ENCODE data around the gene MMP7. TPM values are rescaled to one million over a fixed set of nuclear protein-coding genes. Genes with fewer than 3 reads are reported as not detected.

Gene MMP7
- total and polyA plus RNA-seq, 12 donors = 0.10 to 3.4 TPM; not detected in 10

DNA sequence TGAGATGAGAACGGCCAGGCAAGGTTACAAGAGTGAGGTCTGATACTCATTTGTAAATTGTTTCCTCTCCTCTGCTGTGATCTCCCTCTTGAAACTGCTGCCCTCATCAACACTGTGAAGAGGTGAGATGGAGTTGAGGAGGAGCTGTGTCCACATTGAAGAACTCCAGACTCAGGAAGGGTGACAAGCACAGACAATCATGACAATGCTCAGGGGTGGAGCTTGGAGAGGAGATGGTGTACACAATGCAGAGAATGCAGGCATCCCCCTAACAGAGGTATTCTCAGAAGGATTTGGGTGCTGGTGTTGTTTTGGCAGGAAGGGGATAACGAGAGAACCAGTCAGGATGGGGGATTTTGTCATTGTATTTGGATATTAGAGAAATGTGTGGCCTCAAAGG is 21.5 kb upstream of the MMP7 start:
- no peak for DNase-seq

DNA sequence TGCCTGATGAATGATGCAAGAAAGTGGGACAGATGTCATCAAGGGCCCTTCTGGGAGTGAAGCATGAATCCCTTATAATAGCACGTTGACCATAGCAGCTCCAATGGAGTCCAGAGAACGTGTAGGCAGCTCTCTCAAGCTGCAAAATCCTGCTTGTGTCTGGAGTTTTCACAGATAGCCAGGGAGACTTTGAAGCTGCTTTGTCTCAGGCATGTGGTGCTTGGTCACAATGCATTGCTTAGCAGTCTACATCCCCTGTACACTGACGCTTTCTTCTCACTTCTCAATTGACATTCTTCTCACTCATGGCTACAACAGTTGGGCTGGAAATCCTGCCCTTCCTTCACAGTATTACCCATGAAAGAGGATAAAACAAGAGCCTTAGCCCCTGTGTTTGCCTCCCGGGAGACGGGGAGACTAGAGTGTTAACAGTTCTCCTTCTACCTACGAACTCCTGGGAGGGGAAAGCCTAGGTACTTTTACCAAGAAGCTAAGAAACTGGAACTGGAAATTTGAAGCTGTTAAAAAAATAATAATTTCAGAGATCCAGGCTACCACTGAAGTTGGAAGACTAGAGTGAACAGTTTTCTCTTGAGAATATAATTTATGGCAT is 20.7 kb upstream of the MMP7 start:
- H3K4me1 ChIP-seq = peaks cover 0 to 10% (median 0%) of the 10 kb centered on the region in 9 donors
- WGBS, 2 donors = 42 to 59% methylated on average over 6 of the region's 6 CpGs
- no peak overlapping the region for H3K27ac ChIP-seq
- TF ChIP-seq, protein P1, sequence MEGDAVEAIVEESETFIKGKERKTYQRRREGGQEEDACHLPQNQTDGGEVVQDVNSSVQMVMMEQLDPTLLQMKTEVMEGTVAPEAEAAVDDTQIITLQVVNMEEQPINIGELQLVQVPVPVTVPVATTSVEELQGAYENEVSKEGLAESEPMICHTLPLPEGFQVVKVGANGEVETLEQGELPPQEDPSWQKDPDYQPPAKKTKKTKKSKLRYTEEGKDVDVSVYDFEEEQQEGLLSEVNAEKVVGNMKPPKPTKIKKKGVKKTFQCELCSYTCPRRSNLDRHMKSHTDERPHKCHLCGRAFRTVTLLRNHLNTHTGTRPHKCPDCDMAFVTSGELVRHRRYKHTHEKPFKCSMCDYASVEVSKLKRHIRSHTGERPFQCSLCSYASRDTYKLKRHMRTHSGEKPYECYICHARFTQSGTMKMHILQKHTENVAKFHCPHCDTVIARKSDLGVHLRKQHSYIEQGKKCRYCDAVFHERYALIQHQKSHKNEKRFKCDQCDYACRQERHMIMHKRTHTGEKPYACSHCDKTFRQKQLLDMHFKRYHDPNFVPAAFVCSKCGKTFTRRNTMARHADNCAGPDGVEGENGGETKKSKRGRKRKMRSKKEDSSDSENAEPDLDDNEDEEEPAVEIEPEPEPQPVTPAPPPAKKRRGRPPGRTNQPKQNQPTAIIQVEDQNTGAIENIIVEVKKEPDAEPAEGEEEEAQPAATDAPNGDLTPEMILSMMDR (IDR thresholded peaks at IDR 0.05) = no peak
- H3K9me3 ChIP-seq = no peaks in the 10 kb centered on the region
- no peaks in the 10 kb centered on the region for H3K36me3 ChIP-seq
- peaks cover 0 to 5% (median 0%) of the 10 kb centered on the region in 7 donors for H3K27me3 ChIP-seq
- no peak for ATAC-seq
- no peak overlapping the region for H3K4me3 ChIP-seq
- no peak for DNase-seq
- intact Hi-C loops (cut with DNase I) = no loop called here

More for the DNA sequence above, 21.5 kb upstream of the MMP7 start:
- H3K4me1 ChIP-seq = peaks cover 0 to 6% (median 0%) of the 10 kb centered on the region in 9 donors
- TF ChIP-seq, protein P1 (IDR thresholded peaks at IDR 0.05) = no peak
- 39 to 67% methylated on average over 2 of the region's 2 CpGs for WGBS, 2 donors
- no peaks in the 10 kb centered on the region for H3K36me3 ChIP-seq
- intact Hi-C loops (cut with DNase I) = no loop called here
- H3K4me3 ChIP-seq = no peak overlapping the region
- no peak overlapping the region for H3K27ac ChIP-seq
- no peaks in the 10 kb centered on the region for H3K9me3 ChIP-seq
- ATAC-seq = no peak
- peaks cover 0 to 5% (median 0%) of the 10 kb centered on the region in 7 donors for H3K27me3 ChIP-seq

DNA sequence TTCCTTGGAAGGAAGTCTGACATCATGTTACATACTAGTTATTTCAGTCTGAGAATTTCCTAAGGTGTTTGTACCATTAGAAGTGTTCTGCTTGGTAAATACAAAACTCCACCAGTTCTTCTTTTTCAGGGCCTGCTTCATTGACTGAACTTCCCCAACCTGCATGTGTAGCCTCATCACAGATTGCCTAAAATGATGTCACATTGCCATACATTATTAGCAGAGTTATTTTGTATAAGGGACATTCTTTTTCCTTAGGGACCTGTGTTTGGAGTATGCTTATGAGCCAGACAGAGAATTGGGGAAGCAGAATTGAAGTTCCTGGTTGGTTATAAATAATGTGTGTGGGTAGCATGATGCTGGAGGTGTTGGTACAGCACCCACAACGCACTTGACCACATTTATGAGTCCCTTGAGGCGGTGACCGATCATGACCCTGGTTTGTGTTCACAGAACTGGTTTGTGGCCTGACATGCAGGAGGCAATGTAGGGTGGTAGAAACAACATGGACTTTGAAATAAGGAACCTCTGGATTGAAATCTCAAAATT is 16.4 kb upstream of the MMP7 start:
- no peak overlapping the region for H3K4me3 ChIP-seq
- no peaks in the 10 kb centered on the region for H3K36me3 ChIP-seq
- ATAC-seq (no peak), DNase-seq (no peak)
- peaks cover 0 to 10% (median 0%) of the 10 kb centered on the region in 9 donors for H3K4me1 ChIP-seq
- H3K9me3 ChIP-seq = no peaks in the 10 kb centered on the region
- intact Hi-C loops (cut with DNase I) = no loop called here
- H3K27ac ChIP-seq = no peak overlapping the region
- H3K27me3 ChIP-seq = peaks cover 0 to 5% (median 0%) of the 10 kb centered on the region in 7 donors
- WGBS, 2 donors = 87 to 88% methylated on average over 3 of the region's 3 CpGs
- TF ChIP-seq, protein P1 (IDR thresholded peaks at IDR 0.05) = no peak

DNA sequence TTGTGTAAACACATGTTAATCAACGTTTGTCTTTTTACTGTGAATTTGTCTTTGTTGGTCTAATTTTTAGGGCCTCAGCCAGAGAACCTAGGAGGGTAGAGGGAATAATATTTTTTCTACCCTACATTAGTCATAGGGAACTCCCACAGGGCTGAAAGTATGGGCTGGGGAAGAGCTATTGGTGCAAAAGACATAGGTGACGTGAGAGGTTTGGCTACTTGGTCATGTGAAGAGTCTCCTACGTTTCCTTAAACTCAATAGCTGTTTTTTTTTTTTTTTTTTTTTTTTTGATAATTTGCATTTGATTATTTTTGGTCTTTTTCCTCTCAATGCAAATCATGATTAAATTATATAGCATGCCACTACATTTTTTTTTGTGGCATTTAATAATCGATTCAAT is 15.9 kb upstream of the MMP7 start:
- no peaks in the 10 kb centered on the region for H3K9me3 ChIP-seq
- TF ChIP-seq, protein P1 (IDR thresholded peaks at IDR 0.05) = no peak
- intact Hi-C loops (cut with DNase I) = no loop called here
- H3K27ac ChIP-seq = no peak overlapping the region
- H3K4me1 ChIP-seq = peaks cover 0 to 10% (median 0%) of the 10 kb centered on the region in 9 donors
- peaks cover 0 to 5% (median 0%) of the 10 kb centered on the region in 7 donors for H3K27me3 ChIP-seq
- no peak for ATAC-seq
- no peak for DNase-seq
- 71 to 72% methylated on average over 4 of the region's 4 CpGs for WGBS, 2 donors
- H3K36me3 ChIP-seq = no peaks in the 10 kb centered on the region
- no peak overlapping the region for H3K4me3 ChIP-seq
